ENCODE data around the gene OR52L1.

DNA sequence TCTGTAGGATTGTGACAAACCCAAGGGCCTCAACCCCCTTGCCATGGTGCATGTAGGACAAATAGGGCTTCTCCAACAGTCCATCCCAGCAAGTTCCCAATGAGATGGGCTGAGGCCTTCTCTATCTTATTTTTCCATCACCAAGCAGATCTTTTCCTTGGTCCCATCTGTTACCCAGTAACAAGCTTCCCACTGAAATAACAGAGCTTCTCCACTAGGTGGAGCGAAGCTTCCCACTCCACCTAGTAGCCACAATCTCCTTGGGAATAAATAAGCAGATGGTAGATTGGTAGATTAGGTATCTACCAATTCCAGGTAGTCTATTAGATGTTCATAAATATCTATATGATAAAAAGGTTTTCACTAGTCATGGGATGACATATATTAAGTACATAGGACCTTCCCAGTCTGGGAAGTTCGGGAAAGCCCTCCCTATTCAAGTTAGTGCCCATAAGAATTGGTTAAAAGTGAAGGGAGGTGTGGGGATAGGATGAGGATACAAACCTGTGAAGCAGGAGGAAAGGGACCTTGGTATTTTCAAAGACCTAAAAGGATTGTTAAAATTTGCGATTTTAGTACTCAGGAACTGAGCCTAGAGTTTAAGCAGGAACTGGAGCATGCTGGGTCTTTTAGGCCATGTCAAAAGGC is 5.9 kb upstream of the OR52L1 start:
- TF ChIP-seq HCFC1 (IDR thresholded peaks at IDR 0.05; ENCODE audit: low read length) (no peak), POLR2A (IDR thresholded peaks at IDR 0.05; ENCODE audit: low read depth, low read length) (no peak), ZNF274 (IDR thresholded peaks at IDR 0.05; ENCODE audit: insufficient read depth, insufficient read length) (no peak), SRF (IDR thresholded peaks at IDR 0.05; ENCODE audit: low read depth in 2 of 2, low read length in 2 of 2) (no peak), CBFB (IDR thresholded peaks at IDR 0.05; ENCODE audit: low read depth) (no peak), FOXM1 (IDR thresholded peaks at IDR 0.05; ENCODE audit: low read depth, low read length) (no peak), SIN3A (IDR thresholded peaks at IDR 0.05; ENCODE audit: low read depth, low read length) (no peak)
- TF ChIP-seq, protein P1, sequence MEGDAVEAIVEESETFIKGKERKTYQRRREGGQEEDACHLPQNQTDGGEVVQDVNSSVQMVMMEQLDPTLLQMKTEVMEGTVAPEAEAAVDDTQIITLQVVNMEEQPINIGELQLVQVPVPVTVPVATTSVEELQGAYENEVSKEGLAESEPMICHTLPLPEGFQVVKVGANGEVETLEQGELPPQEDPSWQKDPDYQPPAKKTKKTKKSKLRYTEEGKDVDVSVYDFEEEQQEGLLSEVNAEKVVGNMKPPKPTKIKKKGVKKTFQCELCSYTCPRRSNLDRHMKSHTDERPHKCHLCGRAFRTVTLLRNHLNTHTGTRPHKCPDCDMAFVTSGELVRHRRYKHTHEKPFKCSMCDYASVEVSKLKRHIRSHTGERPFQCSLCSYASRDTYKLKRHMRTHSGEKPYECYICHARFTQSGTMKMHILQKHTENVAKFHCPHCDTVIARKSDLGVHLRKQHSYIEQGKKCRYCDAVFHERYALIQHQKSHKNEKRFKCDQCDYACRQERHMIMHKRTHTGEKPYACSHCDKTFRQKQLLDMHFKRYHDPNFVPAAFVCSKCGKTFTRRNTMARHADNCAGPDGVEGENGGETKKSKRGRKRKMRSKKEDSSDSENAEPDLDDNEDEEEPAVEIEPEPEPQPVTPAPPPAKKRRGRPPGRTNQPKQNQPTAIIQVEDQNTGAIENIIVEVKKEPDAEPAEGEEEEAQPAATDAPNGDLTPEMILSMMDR (IDR thresholded peaks at IDR 0.05 in 2 of 3, conservative IDR thresholded peaks at IDR 0.05 in 1 of 3; ENCODE audit: control insufficient read depth in 2 of 3, extremely low read depth in 1 of 3, insufficient read depth in 1 of 3, low read depth in 3 of 3, low read length in 3 of 3): peak; percentile 43 to 55 (median 49); a peak in 5 of 6 replicates
- TF ChIP-seq, protein P2, sequence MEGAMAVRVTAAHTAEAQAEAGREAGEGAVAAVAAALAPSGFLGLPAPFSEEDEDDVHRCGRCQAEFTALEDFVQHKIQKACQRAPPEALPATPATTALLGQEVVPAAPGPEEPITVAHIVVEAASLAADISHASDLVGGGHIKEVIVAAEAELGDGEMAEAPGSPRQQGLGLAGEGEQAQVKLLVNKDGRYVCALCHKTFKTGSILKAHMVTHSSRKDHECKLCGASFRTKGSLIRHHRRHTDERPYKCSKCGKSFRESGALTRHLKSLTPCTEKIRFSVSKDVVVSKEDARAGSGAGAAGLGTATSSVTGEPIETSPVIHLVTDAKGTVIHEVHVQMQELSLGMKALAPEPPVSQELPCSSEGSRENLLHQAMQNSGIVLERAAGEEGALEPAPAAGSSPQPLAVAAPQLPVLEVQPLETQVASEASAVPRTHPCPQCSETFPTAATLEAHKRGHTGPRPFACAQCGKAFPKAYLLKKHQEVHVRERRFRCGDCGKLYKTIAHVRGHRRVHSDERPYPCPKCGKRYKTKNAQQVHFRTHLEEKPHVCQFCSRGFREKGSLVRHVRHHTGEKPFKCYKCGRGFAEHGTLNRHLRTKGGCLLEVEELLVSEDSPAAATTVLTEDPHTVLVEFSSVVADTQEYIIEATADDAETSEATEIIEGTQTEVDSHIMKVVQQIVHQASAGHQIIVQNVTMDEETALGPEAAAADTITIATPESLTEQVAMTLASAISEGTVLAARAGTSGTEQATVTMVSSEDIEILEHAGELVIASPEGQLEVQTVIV (IDR thresholded peaks at IDR 0.05; ENCODE audit: borderline replicate concordance, partially characterized antibody): no peak
